Vagina (tissue), 2 donors: Measurements from ENCODE around the gene MACROD2. TPM values are rescaled to one million over a fixed set of nuclear protein-coding genes. Genes with fewer than 3 reads are reported as not detected.

Source experiments
- DNase-seq, 2 donors: peaks; one replicate each; pipeline ENCODE4 v3.0.0-alpha.2; 2017; ENCODE audit errors: extremely low spot score in 2 of 2
- H3K27ac ChIP-seq: fragments of 200-600 bp; sonication (generic); one replicate; pipeline ENCODE4 v1.5.1; 2019
- H3K27me3 ChIP-seq: fragments of 200-600 bp; sonication (generic); one replicate; pipeline ENCODE4 v1.5.1; 2019
- H3K36me3 ChIP-seq, 2 donors: fragments of 200-600 bp; sonication (generic); one replicate each; pipeline ENCODE4 v1.5.1; 2017 to 2019
- H3K4me1 ChIP-seq: fragments of 200-600 bp; sonication (generic); one replicate; pipeline ENCODE4 v1.5.1; 2019
- H3K4me3 ChIP-seq, 2 donors: fragments of 200-600 bp; sonication (generic); 1 replicate in 1 of 2; 2 replicates in 1 of 2; pipeline ENCODE4 v1.5.1; 2016 to 2019
- H3K9me3 ChIP-seq: fragments of 200-600 bp; sonication (generic); one replicate; pipeline ENCODE4 v1.5.1; 2019
- CTCF ChIP-seq, 3 experiments: fragments of 450-650 bp in 2 of 3; fragments of 200-600 bp in 1 of 3; sonication (generic) in 1 of 3; IDR thresholded peaks; one replicate each; pipeline ENCODE4 v1.5.1; 2017 to 2019; ENCODE audit warnings: antibody characterized with exemption in 3 of 3, mild to moderate bottlenecking in 2 of 3, moderate library complexity in 2 of 3
- POLR2A ChIP-seq, 2 donors: fragments of 450-650 bp; IDR thresholded peaks; one replicate each; pipeline ENCODE4 v1.6.1; 2017; ENCODE audit warnings: antibody characterized with exemption in 2 of 2, mild to moderate bottlenecking in 2 of 2, moderate library complexity in 2 of 2
- POLR2AphosphoS5 ChIP-seq, 2 donors: sonication (generic); formaldehyde crosslinking; IDR thresholded peaks; one replicate each; pipeline ENCODE4 v1.9.0; 2017; ENCODE audit warnings: antibody characterized with exemption in 2 of 2, mild to moderate bottlenecking in 2 of 2, low read depth in 1 of 2; ENCODE audit not compliant: insufficient read depth in 1 of 2
- intact Hi-C: fragments of 100-400 bp; cut with DNase I; formaldehyde crosslinking; loops from one replicate; pipeline ENCODE4 v1.15.1; 2023
- total RNA-seq: library from RNA; depleted of rRNA; stranded (reverse); fragments of >200 nt; gene quantifications from one replicate; pipeline ENCODE4 v1.2.3, GENCODE V29; 2016

Gene MACROD2
- total RNA-seq, 1 donor from 2014 or later = 12.5 TPM

- Histone ChIP-seq H3K9me3 (no peaks in the 10 kb centered on the region), H3K4me1 (no peaks in the 10 kb centered on the region), H3K27me3 (no peaks in the 10 kb centered on the region), H3K4me3 (no peak overlapping the region), H3K36me3 (no peaks in the 10 kb centered on the region), H3K27ac (no peak overlapping the region)
- TF ChIP-seq POLR2AphosphoS5 (IDR thresholded peaks at IDR 0.05; ENCODE audit: insufficient read depth in 1 of 2, low read depth in 1 of 2) (no peak), POLR2A (IDR thresholded peaks at IDR 0.05) (no peak), CTCF (IDR thresholded peaks at IDR 0.05) (no peak)
- intact Hi-C loops = no loop called here
- DNase-seq = no peak
Measured at GRCh38 chr20:14698605-14699373, 703.5 kb downstream of the MACROD2 start.

- Histone ChIP-seq H3K27me3 (no peaks in the 10 kb centered on the region), H3K4me1 (no peaks in the 10 kb centered on the region), H3K4me3 (no peak overlapping the region), H3K27ac (no peak overlapping the region), H3K36me3 (no peaks in the 10 kb centered on the region), H3K9me3 (no peaks in the 10 kb centered on the region)
- intact Hi-C loops = no loop called here
- DNase-seq = no peak
- TF ChIP-seq POLR2A (IDR thresholded peaks at IDR 0.05) = no peak
- TF ChIP-seq POLR2AphosphoS5 (IDR thresholded peaks at IDR 0.05; ENCODE audit: insufficient read depth in 1 of 2, low read depth in 1 of 2) = no peak
- TF ChIP-seq CTCF (IDR thresholded peaks at IDR 0.05) = no peak
Measured at GRCh38 chr20:14700639-14700960, 705.3 kb downstream of the MACROD2 start.

GRCh38 chr20:14701326-14701725, 706.0 kb downstream of the MACROD2 start:
- H3K4me3 ChIP-seq = no peak overlapping the region
- H3K36me3 ChIP-seq = no peaks in the 10 kb centered on the region
- intact Hi-C loops = no loop called here
- no peaks in the 10 kb centered on the region for H3K27me3 ChIP-seq
- DNase-seq = no peak
- H3K4me1 ChIP-seq = no peaks in the 10 kb centered on the region
- H3K9me3 ChIP-seq = no peaks in the 10 kb centered on the region
- TF ChIP-seq POLR2A (IDR thresholded peaks at IDR 0.05) (no peak), CTCF (IDR thresholded peaks at IDR 0.05) (no peak), POLR2AphosphoS5 (IDR thresholded peaks at IDR 0.05; ENCODE audit: insufficient read depth in 1 of 2, low read depth in 1 of 2) (no peak)
- H3K27ac ChIP-seq = no peak overlapping the region

GRCh38 chr20:14706555-14706954, 711.2 kb downstream of the MACROD2 start:
- Histone ChIP-seq H3K36me3 (no peaks in the 10 kb centered on the region), H3K27ac (no peak overlapping the region), H3K9me3 (no peaks in the 10 kb centered on the region), H3K4me1 (no peaks in the 10 kb centered on the region), H3K27me3 (no peaks in the 10 kb centered on the region), H3K4me3 (no peak overlapping the region)
- intact Hi-C loops = no loop called here
- no peak for DNase-seq
- TF ChIP-seq CTCF (IDR thresholded peaks at IDR 0.05) (no peak), POLR2A (IDR thresholded peaks at IDR 0.05) (no peak), POLR2AphosphoS5 (IDR thresholded peaks at IDR 0.05; ENCODE audit: insufficient read depth in 1 of 2, low read depth in 1 of 2) (no peak)

- no peak overlapping the region for H3K4me3 ChIP-seq
- no peak for DNase-seq
- no peaks in the 10 kb centered on the region for H3K27me3 ChIP-seq
- no peaks in the 10 kb centered on the region for H3K36me3 ChIP-seq
- H3K9me3 ChIP-seq = no peaks in the 10 kb centered on the region
- TF ChIP-seq POLR2AphosphoS5 (IDR thresholded peaks at IDR 0.05; ENCODE audit: insufficient read depth in 1 of 2, low read depth in 1 of 2) = no peak
- peaks cover 3% of the 10 kb centered on the region for H3K4me1 ChIP-seq
- H3K27ac ChIP-seq = no peak overlapping the region
- intact Hi-C loops = no loop called here
Measured at GRCh38 chr20:14707026-14707680, 711.8 kb downstream of the MACROD2 start.
